Mesendoderm (in vitro differentiated cells): ENCODE results near the gene ATP2C2.

Source experiments
- DNase-seq: peaks from one replicate; pipeline ENCODE4 v3.0.0; 2013
- H2AK5ac ChIP-seq: 2 replicates; pipeline ENCODE4 v1.6.1; 2013; ENCODE audit warnings: low read length, inconsistent platforms
- H2BK120ac ChIP-seq: 2 replicates; pipeline ENCODE4 v1.6.1; 2013; ENCODE audit warnings: low read depth, mild to moderate bottlenecking, low read length, moderate library complexity, mixed read lengths
- H2BK15ac ChIP-seq: replicated peaks from 2 replicates; pipeline ENCODE4 v1.6.1; 2013; ENCODE audit warnings: low read depth, mild to moderate bottlenecking, moderate library complexity
- H2BK5ac ChIP-seq: 2 replicates; pipeline ENCODE4 v1.6.1; 2013; ENCODE audit warnings: low read length, inconsistent platforms
- H3K18ac ChIP-seq: 2 replicates; pipeline ENCODE4 v1.6.1; 2013; ENCODE audit warnings: mild to moderate bottlenecking, low read length, mixed read lengths
- H3K23ac ChIP-seq: one replicate; pipeline ENCODE4 v1.6.1; 2013; ENCODE audit warnings: low read length
- H3K27ac ChIP-seq: 2 replicates; pipeline ENCODE4 v1.5.1; 2013; ENCODE audit warnings: low read depth, mild to moderate bottlenecking, inconsistent platforms, low read length, moderate library complexity
- H3K27me3 ChIP-seq: 2 replicates; pipeline ENCODE4 v1.6.1; 2013; ENCODE audit warnings: low read length, control low read depth, mild to moderate bottlenecking, inconsistent platforms; ENCODE audit not compliant: insufficient read depth, poor library complexity
- H3K36me3 ChIP-seq: 2 replicates; pipeline ENCODE4 v1.6.1; 2013; ENCODE audit warnings: low read length, inconsistent platforms; ENCODE audit not compliant: control insufficient read depth, insufficient read depth
- H3K4ac ChIP-seq: one replicate; pipeline ENCODE4 v1.6.1; 2013; ENCODE audit warnings: low read depth, mild to moderate bottlenecking, low read length, moderate library complexity
- H3K4me1 ChIP-seq: 2 replicates; pipeline ENCODE4 v1.6.1; 2013; ENCODE audit warnings: low read depth, low read length, inconsistent platforms; ENCODE audit not compliant: control insufficient read depth
- H3K4me2 ChIP-seq: 2 replicates; pipeline ENCODE4 v1.6.1; 2013; ENCODE audit warnings: low read length
- H3K4me3 ChIP-seq: 2 replicates; pipeline ENCODE4 v1.5.1; 2013; ENCODE audit warnings: mild to moderate bottlenecking, low read length
- H3K56ac ChIP-seq: one replicate; pipeline ENCODE4 v1.6.1; 2013; ENCODE audit warnings: low read length
- H3K79me1 ChIP-seq: 2 replicates; pipeline ENCODE4 v1.6.1; 2013; ENCODE audit warnings: low read length, inconsistent platforms
- H3K79me2 ChIP-seq: 2 replicates; pipeline ENCODE4 v1.6.1; 2013; ENCODE audit warnings: mild to moderate bottlenecking, low read length; ENCODE audit not compliant: control insufficient read depth, insufficient read depth
- H3K9ac ChIP-seq: 2 replicates; pipeline ENCODE4 v1.6.1; 2013; ENCODE audit warnings: low read length, inconsistent platforms
- H4K5ac ChIP-seq: one replicate; pipeline ENCODE4 v1.6.1; 2013; ENCODE audit warnings: low read length
- H4K8ac ChIP-seq: one replicate; pipeline ENCODE4 v1.6.1; 2013; ENCODE audit warnings: low read depth, mild to moderate bottlenecking, control low read depth, low read length, moderate library complexity
- WGBS: extraction: QIAGEN DNeasy Blood & Tissue Kit; methylation state at CpG from one replicate; pipeline ENCODE4 v1.1.7; 2013; ENCODE audit warnings: low lambda C conversion rate, missing lambda C conversion rate; ENCODE audit not compliant: insufficient coverage; ENCODE audit errors: extremely low coverage; 5-methylcytosine and 5-hydroxymethylcytosine counted together

ATP2C2 gene

DNA sequence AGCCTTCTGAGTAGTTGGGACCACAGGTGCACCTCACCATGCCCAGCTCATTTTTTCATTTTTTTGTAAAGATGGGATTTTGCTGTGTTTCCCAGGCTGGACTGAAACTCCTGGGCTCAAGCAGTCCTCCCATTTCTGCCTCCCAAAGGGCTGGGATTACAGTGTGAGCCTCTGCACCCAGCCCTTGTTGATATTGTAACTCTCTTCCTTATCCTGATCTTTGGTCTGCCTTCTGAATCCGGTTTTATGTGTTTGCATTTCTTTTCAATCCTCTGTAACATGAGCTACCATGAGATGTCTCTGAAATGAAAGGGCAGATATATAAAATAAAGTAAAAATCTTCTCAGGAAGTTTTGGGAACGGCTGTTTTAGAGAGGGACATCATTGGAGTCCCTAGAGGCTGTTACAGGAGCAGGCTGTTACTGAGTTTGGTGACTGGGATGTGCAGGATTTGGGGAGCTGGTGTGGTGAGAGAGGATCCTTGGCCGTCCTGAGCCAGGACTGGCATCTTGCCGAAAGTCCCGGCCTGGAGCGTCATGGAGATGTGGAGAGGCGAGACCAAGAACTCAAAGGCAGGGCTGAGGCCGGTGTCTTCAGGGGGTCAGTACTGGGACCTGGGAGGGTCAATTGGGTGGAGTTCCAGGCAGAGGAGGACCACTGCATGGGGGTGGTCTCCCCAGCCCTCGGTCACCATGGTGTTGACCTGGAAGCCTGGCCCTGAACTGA is 39.4 kb downstream of the ATP2C2 start:
- no CpG with 5 or more reads among the region's 9 CpGs for WGBS
- no peaks in the 10 kb centered on the region for H3K36me3 ChIP-seq
- no peak overlapping the region for H3K23ac ChIP-seq
- H3K4me2 ChIP-seq: no peak overlapping the region
- H3K79me1 ChIP-seq: no peaks in the 10 kb centered on the region
- no peak overlapping the region for H2BK5ac ChIP-seq
- H4K5ac ChIP-seq: no peak overlapping the region
- H3K27me3 ChIP-seq: no peaks in the 10 kb centered on the region
- H3K18ac ChIP-seq: no peak overlapping the region
- H3K4me1 ChIP-seq: no peaks in the 10 kb centered on the region
- no peak overlapping the region for H3K56ac ChIP-seq
- H4K8ac ChIP-seq: no peak overlapping the region
- no peaks in the 10 kb centered on the region for H3K79me2 ChIP-seq
- no peak overlapping the region for H3K27ac ChIP-seq
- H3K9ac ChIP-seq: no peak overlapping the region
- H2BK15ac ChIP-seq: no peak overlapping the region
- DNase-seq: no peak
- no peak overlapping the region for H3K4me3 ChIP-seq
- H2AK5ac ChIP-seq: no peak overlapping the region
- no peak overlapping the region for H2BK120ac ChIP-seq
- no peak overlapping the region for H3K4ac ChIP-seq

- no peak overlapping the region for H4K8ac ChIP-seq
- no peak overlapping the region for H3K4me3 ChIP-seq
- WGBS: no CpG with 5 or more reads among the region's 10 CpGs
- H3K79me2 ChIP-seq: no peaks in the 10 kb centered on the region
- no peak overlapping the region for H3K27ac ChIP-seq
- H2BK15ac ChIP-seq: no peak overlapping the region
- no peak overlapping the region for H3K56ac ChIP-seq
- no peak overlapping the region for H2BK5ac ChIP-seq
- no peak overlapping the region for H2AK5ac ChIP-seq
- no peaks in the 10 kb centered on the region for H3K36me3 ChIP-seq
- no peak for DNase-seq
- H3K4me1 ChIP-seq: no peaks in the 10 kb centered on the region
- no peaks in the 10 kb centered on the region for H3K79me1 ChIP-seq
- no peak overlapping the region for H3K18ac ChIP-seq
- H3K27me3 ChIP-seq: no peaks in the 10 kb centered on the region
- no peak overlapping the region for H3K4me2 ChIP-seq
- no peak overlapping the region for H2BK120ac ChIP-seq
- H3K9ac ChIP-seq: no peak overlapping the region
- no peak overlapping the region for H3K23ac ChIP-seq
- no peak overlapping the region for H3K4ac ChIP-seq
- no peak overlapping the region for H4K5ac ChIP-seq
Measured at GRCh38 chr16:84408314-84408690, 40.0 kb downstream of the ATP2C2 start.

GRCh38 chr16:84408856-84409255 is 40.5 kb downstream of the ATP2C2 start:
- Histone ChIP-seq H3K56ac (no peak overlapping the region), H2BK15ac (no peak overlapping the region), H3K9ac (no peak overlapping the region), H4K8ac (no peak overlapping the region), H2BK5ac (no peak overlapping the region), H3K18ac (no peak overlapping the region), H2BK120ac (no peak overlapping the region), H4K5ac (no peak overlapping the region), H3K4me1 (no peaks in the 10 kb centered on the region), H3K4me3 (no peak overlapping the region), H3K36me3 (no peaks in the 10 kb centered on the region), H3K27ac (no peak overlapping the region), H3K4ac (no peak overlapping the region), H2AK5ac (no peak overlapping the region), H3K27me3 (no peaks in the 10 kb centered on the region), H3K4me2 (no peak overlapping the region), H3K23ac (no peak overlapping the region), H3K79me1 (no peaks in the 10 kb centered on the region), H3K79me2 (no peaks in the 10 kb centered on the region)
- DNase-seq: no peak
- no CpG with 5 or more reads among the region's 2 CpGs for WGBS

DNA sequence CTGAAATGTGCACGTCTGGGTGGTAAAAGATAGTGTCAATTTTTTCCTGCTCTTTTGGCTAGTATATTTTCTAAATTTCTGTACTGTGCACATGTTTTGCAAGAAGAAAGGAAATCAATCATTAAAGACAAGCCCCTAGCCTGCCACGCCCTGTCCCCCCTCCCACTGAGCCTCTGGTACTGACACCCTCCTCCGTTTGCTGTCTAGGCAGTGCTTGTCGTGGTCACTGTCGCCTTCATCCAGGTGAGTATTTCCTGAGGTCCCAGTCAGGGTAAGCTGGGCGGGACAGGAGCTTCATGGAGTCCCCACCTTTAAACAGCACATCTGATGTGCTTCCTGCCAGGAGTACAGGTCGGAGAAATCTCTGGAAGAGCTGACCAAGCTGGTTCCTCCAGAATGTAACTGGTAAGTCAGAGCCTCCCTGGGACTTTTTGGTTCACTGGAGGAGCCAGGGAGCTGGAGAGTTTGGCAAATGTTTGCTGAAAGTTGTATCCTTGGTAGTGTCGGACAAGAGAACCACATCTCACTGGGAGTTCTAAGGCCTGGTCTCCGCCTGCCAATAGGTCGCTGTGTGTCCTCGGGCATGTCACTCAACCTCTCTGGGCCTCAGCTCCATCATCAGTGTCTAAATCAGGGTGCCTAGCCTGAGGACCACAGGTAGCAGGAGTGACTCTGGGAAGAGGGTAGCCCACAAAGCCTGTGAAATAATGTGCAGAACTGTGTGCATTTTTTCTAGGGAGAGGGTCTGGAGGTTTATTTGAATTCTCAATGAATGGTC is 42.2 kb downstream of the ATP2C2 start:
- no peak overlapping the region for H3K23ac ChIP-seq
- H4K5ac ChIP-seq: no peak overlapping the region
- H3K9ac ChIP-seq: no peak overlapping the region
- no peaks in the 10 kb centered on the region for H3K4me1 ChIP-seq
- H3K27me3 ChIP-seq: no peaks in the 10 kb centered on the region
- H3K79me1 ChIP-seq: no peaks in the 10 kb centered on the region
- no peak for DNase-seq
- H2BK15ac ChIP-seq: no peak overlapping the region
- no peak overlapping the region for H2AK5ac ChIP-seq
- no peak overlapping the region for H2BK5ac ChIP-seq
- no peak overlapping the region for H4K8ac ChIP-seq
- no peak overlapping the region for H3K4me2 ChIP-seq
- H2BK120ac ChIP-seq: no peak overlapping the region
- no peak overlapping the region for H3K27ac ChIP-seq
- H3K79me2 ChIP-seq: no peaks in the 10 kb centered on the region
- no peaks in the 10 kb centered on the region for H3K36me3 ChIP-seq
- no CpG with 5 or more reads among the region's 11 CpGs for WGBS
- no peak overlapping the region for H3K18ac ChIP-seq
- no peak overlapping the region for H3K56ac ChIP-seq
- no peak overlapping the region for H3K4me3 ChIP-seq
- no peak overlapping the region for H3K4ac ChIP-seq

- no peak overlapping the region for H2AK5ac ChIP-seq
- no peak overlapping the region for H3K9ac ChIP-seq
- H3K23ac ChIP-seq: no peak overlapping the region
- no peak overlapping the region for H3K18ac ChIP-seq
- no peak for DNase-seq
- H3K56ac ChIP-seq: no peak overlapping the region
- no peaks in the 10 kb centered on the region for H3K27me3 ChIP-seq
- H4K8ac ChIP-seq: no peak overlapping the region
- no peak overlapping the region for H2BK120ac ChIP-seq
- H3K4me3 ChIP-seq: no peak overlapping the region
- no peaks in the 10 kb centered on the region for H3K79me2 ChIP-seq
- no peak overlapping the region for H3K27ac ChIP-seq
- H3K36me3 ChIP-seq: no peaks in the 10 kb centered on the region
- no peak overlapping the region for H4K5ac ChIP-seq
- no peaks in the 10 kb centered on the region for H3K4me1 ChIP-seq
- no peaks in the 10 kb centered on the region for H3K79me1 ChIP-seq
- WGBS: no CpG with 5 or more reads among the region's 2 CpGs
- H2BK15ac ChIP-seq: no peak overlapping the region
- H3K4me2 ChIP-seq: no peak overlapping the region
- H3K4ac ChIP-seq: no peak overlapping the region
- H2BK5ac ChIP-seq: no peak overlapping the region
Measured at GRCh38 chr16:84411768-84412167, 43.4 kb downstream of the ATP2C2 start.
